Calu3 (cell line): Measurements from ENCODE around the gene CMTM6. TPM values are rescaled to one million over a fixed set of nuclear protein-coding genes. Genes with fewer than 3 reads are reported as not detected.

Experiments used
- BruUV-seq: library from RNA; stranded (reverse); fragments of 400-500 nt; replicated peaks from 2 replicates; lab custom pipeline; 2021; lab: Mats Ljungman, UMichigan
- CTCF ChIA-PET: fragments of 300-600 bp; sonication (Branson Sonifier 250); formaldehyde crosslinking; loops from one replicate; lab custom pipeline; 2022; ENCODE audit warnings: antibody characterized with exemption; lab: Charles Lee
- DNase-seq: peaks from one replicate; pipeline ENCODE4 v3.0.0; 2022
- H3K27ac Mint-ChIP-seq: one replicate; pipeline ENCODE4 v1.8.0; 2022; ENCODE audit warnings: mixed read lengths; ENCODE audit not compliant: unreplicated experiment
- H3K27me3 Mint-ChIP-seq: one replicate; pipeline ENCODE4 v1.8.0; 2022; ENCODE audit warnings: mixed read lengths; ENCODE audit not compliant: unreplicated experiment
- H3K36me3 Mint-ChIP-seq: one replicate; pipeline ENCODE4 v1.8.0; 2022; ENCODE audit warnings: mild to moderate bottlenecking, moderate library complexity, mixed read lengths; ENCODE audit not compliant: insufficient read depth, unreplicated experiment
- H3K4me1 Mint-ChIP-seq: one replicate; pipeline ENCODE4 v1.8.0; 2022; ENCODE audit warnings: mild to moderate bottlenecking, low read depth, mixed read lengths; ENCODE audit not compliant: unreplicated experiment
- H3K4me3 Mint-ChIP-seq: one replicate; pipeline ENCODE4 v1.8.0; 2022; ENCODE audit warnings: mild to moderate bottlenecking, low read depth, moderate library complexity, mixed read lengths; ENCODE audit not compliant: unreplicated experiment
- H3K9me3 Mint-ChIP-seq: one replicate; pipeline ENCODE4 v1.8.0; 2022; ENCODE audit warnings: low read depth, mixed read lengths; ENCODE audit not compliant: unreplicated experiment
- CTCF ChIP-seq: fragments of 200-600 bp; IDR thresholded peaks from one replicate; pipeline ENCODE4 v1.8.0; 2022; ENCODE audit warnings: antibody characterized with exemption; ENCODE audit not compliant: unreplicated experiment
- intact Hi-C: fragments of 100-400 bp; cut with micrococcal nuclease; formaldehyde crosslinking; loops from one replicate; pipeline ENCODE4 v1.10.0; 2022; ENCODE audit not compliant: unreplicated experiment
- total RNA-seq: library from RNA; stranded (reverse); gene quantifications from 2 replicates; pipeline ENCODE4 v1.2.3, GENCODE V29; 2022

Gene CMTM6
- total RNA-seq, 1 experiment from 2014 or later: 107 TPM

- Mint-ChIP-seq H3K9me3 (no peaks in the 10 kb centered on the region), H3K36me3 (peaks cover 52% of the 10 kb centered on the region), H3K4me1 (no peaks in the 10 kb centered on the region), H3K27ac (no peak overlapping the region), H3K27me3 (no peaks in the 10 kb centered on the region), H3K4me3 (no peak overlapping the region)
- intact Hi-C loops: no loop called here
- no peak for DNase-seq
- BruUV-seq: no TSS peak
- TF ChIP-seq CTCF: no peak
- CTCF ChIA-PET: no interaction called here
Measured at GRCh38 chr3:32487781-32488473, 14.7 kb downstream of the CMTM6 start.

- Mint-ChIP-seq H3K4me3 (no peak overlapping the region), H3K27ac (peak overlapping the region; percentile 16), H3K9me3 (no peaks in the 10 kb centered on the region), H3K27me3 (no peaks in the 10 kb centered on the region), H3K4me1 (peaks cover 5% of the 10 kb centered on the region), H3K36me3 (peaks cover 76% of the 10 kb centered on the region)
- TF ChIP-seq CTCF: no peak
- no peak for DNase-seq
- intact Hi-C loops: no loop called here
- CTCF ChIA-PET: no interaction called here
- no TSS peak for BruUV-seq
Measured at GRCh38 chr3:32484436-32484835, 18.2 kb downstream of the CMTM6 start.

GRCh38 chr3:32483772-32484171, 18.9 kb downstream of the CMTM6 start:
- no peak for DNase-seq
- Mint-ChIP-seq H3K4me3 (no peak overlapping the region), H3K4me1 (peaks cover 5% of the 10 kb centered on the region), H3K27ac (no peak overlapping the region), H3K36me3 (peaks cover 75% of the 10 kb centered on the region), H3K27me3 (no peaks in the 10 kb centered on the region), H3K9me3 (no peaks in the 10 kb centered on the region)
- no peak for TF ChIP-seq CTCF
- intact Hi-C loops: no loop called here
- CTCF ChIA-PET: no interaction called here
- no TSS peak for BruUV-seq

- no peak for DNase-seq
- BruUV-seq: no TSS peak
- intact Hi-C loops: no loop called here
- H3K4me3 Mint-ChIP-seq: no peak overlapping the region
- peaks cover 71% of the 10 kb centered on the region for H3K36me3 Mint-ChIP-seq
- no peaks in the 10 kb centered on the region for H3K27me3 Mint-ChIP-seq
- no peak for TF ChIP-seq CTCF
- H3K27ac Mint-ChIP-seq: peak overlapping the region; percentile 12
- H3K9me3 Mint-ChIP-seq: no peaks in the 10 kb centered on the region
- CTCF ChIA-PET: interaction anchor here (0.6 kb wide), 1 partner anchor 234 kb away, joined by 3 read pairs; no protein-coding TSS in a partner anchor
- H3K4me1 Mint-ChIP-seq: peaks cover 5% of the 10 kb centered on the region
Measured at GRCh38 chr3:32482693-32483092, 20.0 kb downstream of the CMTM6 start.
